ENCODE data around the gene PAPPA2.

PAPPA2 gene

GRCh38 chr1:176863613-176864012 lies 400.6 kb downstream of the PAPPA2 start:
- DNase-seq (ENCODE audit: low read depth) = no peak

- no peak for DNase-seq (ENCODE audit: low read depth)
These were observed 401.2 kb downstream of the PAPPA2 start for GRCh38 chr1:176864211-176864610.

GRCh38 chr1:176866011-176866714 lies 403.2 kb downstream of the PAPPA2 start:
- DNase-seq (ENCODE audit: low read depth) = peak; percentile 25

- DNase-seq (ENCODE audit: low read depth) = no peak
These were observed 406.6 kb downstream of the PAPPA2 start for GRCh38 chr1:176869577-176869976.

GRCh38 chr1:176876966-176877515 lies 414.1 kb downstream of the PAPPA2 start:
- DNase-seq (ENCODE audit: low read depth) = no peak

- no peak for DNase-seq (ENCODE audit: low read depth)
These were observed 414.6 kb downstream of the PAPPA2 start for GRCh38 chr1:176877557-176877956.

- no peak for DNase-seq (ENCODE audit: low read depth)
These were observed 416.0 kb downstream of the PAPPA2 start for GRCh38 chr1:176878750-176879536.

GRCh38 chr1:176879784-176880620 lies 417.0 kb downstream of the PAPPA2 start:
- DNase-seq (ENCODE audit: low read depth) = no peak

- DNase-seq (ENCODE audit: low read depth) = peak; percentile 70
These were observed 418.1 kb downstream of the PAPPA2 start for GRCh38 chr1:176880955-176881595.

- no peak for DNase-seq (ENCODE audit: low read depth)
These were observed 421.3 kb downstream of the PAPPA2 start for GRCh38 chr1:176884286-176884685.

- DNase-seq (ENCODE audit: low read depth) = no peak
These were observed 421.9 kb downstream of the PAPPA2 start for GRCh38 chr1:176884911-176885310.

- DNase-seq (ENCODE audit: low read depth) = no peak
These were observed 422.4 kb downstream of the PAPPA2 start for GRCh38 chr1:176885341-176885740.

GRCh38 chr1:176885751-176886150 lies 422.8 kb downstream of the PAPPA2 start:
- no peak for DNase-seq (ENCODE audit: low read depth)

GRCh38 chr1:176888471-176889032 lies 425.6 kb downstream of the PAPPA2 start:
- no peak for DNase-seq (ENCODE audit: low read depth)

GRCh38 chr1:176893625-176894352 lies 430.8 kb downstream of the PAPPA2 start:
- DNase-seq (ENCODE audit: low read depth) = no peak

- DNase-seq (ENCODE audit: low read depth) = no peak
These were observed 431.5 kb downstream of the PAPPA2 start for GRCh38 chr1:176894450-176894849.
